Measurements from ENCODE around the gene ASPHD2. TPM values are rescaled to one million over a fixed set of nuclear protein-coding genes. Genes with fewer than 3 reads are reported as not detected.

The ASPHD2 gene
- total and polyA plus RNA-seq, 2 of the 13 experiments (the other 11 are each of a cell fraction or from before 2014, with no cell fraction given), result 0.04 TPM

DNA sequence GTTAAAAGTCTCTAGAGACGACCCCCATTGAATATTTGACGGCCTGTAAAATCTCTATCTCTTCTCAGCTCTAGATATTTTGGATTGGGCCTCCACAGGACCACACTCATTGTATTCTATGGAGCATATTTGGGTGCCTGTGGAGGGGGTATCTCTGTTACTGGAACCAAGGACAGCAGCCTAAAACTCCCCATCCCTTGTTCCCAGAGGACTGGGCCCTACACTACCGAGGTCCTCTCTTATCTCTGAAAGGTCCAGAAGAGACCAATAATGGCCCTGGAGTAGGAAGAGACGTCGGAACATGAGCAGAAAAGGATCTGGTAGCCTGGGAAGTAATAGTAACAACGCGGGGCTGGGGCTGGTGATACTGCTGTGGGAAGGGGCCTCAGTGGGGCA lies 54.0 kb downstream of the ASPHD2 start:
- ATAC-seq (no peak), FAIRE-seq (no peak), DNase-seq (ENCODE audit: low spot score) (no peak)
- H3K36me3 ChIP-seq (replicated peaks in 1 of 2; ENCODE audit: control insufficient read depth in 1 of 2, insufficient read depth in 2 of 2, low read length in 2 of 2), result peaks cover 4 to 8% of the 10 kb centered on the region in 2 experiments; a peak in 4 of 5 replicates
- peak overlapping the region; percentile 79 to 94 (median 91) for H3K4me3 ChIP-seq (replicated peaks in 1 of 3; ENCODE audit: insufficient read depth in 1 of 3, low read depth in 2 of 3, low read length in 3 of 3)
- TSS peak; percentile 52 for BruUV-seq (replicated peaks)
- H3K4me2 ChIP-seq (ENCODE audit: low read depth, low read length), result peak overlapping the region; percentile 83
- no peak overlapping the region for H2AFZ ChIP-seq (ENCODE audit: low read length)
- no peaks in the 10 kb centered on the region for H3K9me3 ChIP-seq (ENCODE audit: low read length)
- H3K79me2 ChIP-seq (ENCODE audit: insufficient read depth, low read length), result peaks cover 70% of the 10 kb centered on the region
- in situ Hi-C loops (cut with HindIII; ENCODE audit: extremely low pct_ligation_motif_present, low pct_unique_long_range_greater_than_20kb) (no loop called here), intact Hi-C loops (cut with micrococcal nuclease; ENCODE audit: unreplicated experiment) (no loop called here)
- POLR2A ChIA-PET, result interaction anchor here (0.9 to 3.4 kb wide), 15 partner anchors 9 to 103 kb away, joined by 3 to 27 read pairs (median 3); partner anchors contain the start of gene TFIP11
- H3K4me1 ChIP-seq (ENCODE audit: insufficient read depth, low read length), result peaks cover 70% of the 10 kb centered on the region
- no peaks in the 10 kb centered on the region; a peak in 1 of 5 replicates for H3K27me3 ChIP-seq (ENCODE audit: control insufficient read depth in 1 of 2, insufficient read depth in 2 of 2, low read length in 2 of 2)
- CTCF ChIA-PET (ENCODE audit: low intra/inter-chr PET ratio, low total read pairs), result no interaction called here
- H3K9ac ChIP-seq (ENCODE audit: insufficient read depth, low read depth, low read length), result peak overlapping the region; percentile 95
- WGBS (ENCODE audit: low lambda C conversion rate), result 1% methylated on average over 7 of the region's 7 CpGs
- H4K20me1 ChIP-seq (ENCODE audit: insufficient read depth, low read length), result no peaks in the 10 kb centered on the region
- TF ChIP-seq SYNCRIP (IDR thresholded peaks at IDR 0.05; ENCODE audit: insufficient read depth, low read depth, low read length), result no peak
- TF ChIP-seq BCL6 (CRISPR knock-in tag; IDR thresholded peaks at IDR 0.05), result no peak
- TF ChIP-seq ZFP82 (CRISPR knock-in tag; IDR thresholded peaks at IDR 0.05; ENCODE audit: borderline replicate concordance), result no peak
- TF ChIP-seq ZNF143 (CRISPR knock-in tag; IDR thresholded peaks at IDR 0.05), result no peak
- TF ChIP-seq KLF9 (CRISPR knock-in tag; IDR thresholded peaks at IDR 0.05; ENCODE audit: low read depth), result no peak
- no peak for TF ChIP-seq TCF7L2 (IDR thresholded peaks at IDR 0.05; ENCODE audit: low read depth, low read length)
- TF ChIP-seq, protein P1, sequence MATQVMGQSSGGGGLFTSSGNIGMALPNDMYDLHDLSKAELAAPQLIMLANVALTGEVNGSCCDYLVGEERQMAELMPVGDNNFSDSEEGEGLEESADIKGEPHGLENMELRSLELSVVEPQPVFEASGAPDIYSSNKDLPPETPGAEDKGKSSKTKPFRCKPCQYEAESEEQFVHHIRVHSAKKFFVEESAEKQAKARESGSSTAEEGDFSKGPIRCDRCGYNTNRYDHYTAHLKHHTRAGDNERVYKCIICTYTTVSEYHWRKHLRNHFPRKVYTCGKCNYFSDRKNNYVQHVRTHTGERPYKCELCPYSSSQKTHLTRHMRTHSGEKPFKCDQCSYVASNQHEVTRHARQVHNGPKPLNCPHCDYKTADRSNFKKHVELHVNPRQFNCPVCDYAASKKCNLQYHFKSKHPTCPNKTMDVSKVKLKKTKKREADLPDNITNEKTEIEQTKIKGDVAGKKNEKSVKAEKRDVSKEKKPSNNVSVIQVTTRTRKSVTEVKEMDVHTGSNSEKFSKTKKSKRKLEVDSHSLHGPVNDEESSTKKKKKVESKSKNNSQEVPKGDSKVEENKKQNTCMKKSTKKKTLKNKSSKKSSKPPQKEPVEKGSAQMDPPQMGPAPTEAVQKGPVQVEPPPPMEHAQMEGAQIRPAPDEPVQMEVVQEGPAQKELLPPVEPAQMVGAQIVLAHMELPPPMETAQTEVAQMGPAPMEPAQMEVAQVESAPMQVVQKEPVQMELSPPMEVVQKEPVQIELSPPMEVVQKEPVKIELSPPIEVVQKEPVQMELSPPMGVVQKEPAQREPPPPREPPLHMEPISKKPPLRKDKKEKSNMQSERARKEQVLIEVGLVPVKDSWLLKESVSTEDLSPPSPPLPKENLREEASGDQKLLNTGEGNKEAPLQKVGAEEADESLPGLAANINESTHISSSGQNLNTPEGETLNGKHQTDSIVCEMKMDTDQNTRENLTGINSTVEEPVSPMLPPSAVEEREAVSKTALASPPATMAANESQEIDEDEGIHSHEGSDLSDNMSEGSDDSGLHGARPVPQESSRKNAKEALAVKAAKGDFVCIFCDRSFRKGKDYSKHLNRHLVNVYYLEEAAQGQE (IDR thresholded peaks at IDR 0.05; ENCODE audit: borderline replicate concordance in 1 of 2, low read depth in 1 of 2, low read length in 2 of 2), result peak in 1 of 2 experiments; percentile 47; a peak in 1 of 4 replicates
- TF ChIP-seq, protein P2, sequence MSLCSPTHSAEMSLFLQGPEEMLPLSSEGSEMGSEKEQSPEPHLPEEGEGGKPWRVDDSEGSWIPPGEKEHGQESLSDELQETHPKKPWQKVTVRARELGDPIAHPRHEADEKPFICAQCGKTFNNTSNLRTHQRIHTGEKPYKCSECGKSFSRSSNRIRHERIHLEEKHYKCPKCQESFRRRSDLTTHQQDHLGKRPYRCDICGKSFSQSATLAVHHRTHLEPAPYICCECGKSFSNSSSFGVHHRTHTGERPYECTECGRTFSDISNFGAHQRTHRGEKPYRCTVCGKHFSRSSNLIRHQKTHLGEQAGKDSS (CRISPR knock-in tag; IDR thresholded peaks at IDR 0.05; ENCODE audit: borderline replicate concordance, low read depth), result no peak
- TF ChIP-seq, protein P3, sequence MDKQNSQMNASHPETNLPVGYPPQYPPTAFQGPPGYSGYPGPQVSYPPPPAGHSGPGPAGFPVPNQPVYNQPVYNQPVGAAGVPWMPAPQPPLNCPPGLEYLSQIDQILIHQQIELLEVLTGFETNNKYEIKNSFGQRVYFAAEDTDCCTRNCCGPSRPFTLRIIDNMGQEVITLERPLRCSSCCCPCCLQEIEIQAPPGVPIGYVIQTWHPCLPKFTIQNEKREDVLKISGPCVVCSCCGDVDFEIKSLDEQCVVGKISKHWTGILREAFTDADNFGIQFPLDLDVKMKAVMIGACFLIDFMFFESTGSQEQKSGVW (CRISPR knock-in tag; IDR thresholded peaks at IDR 0.05; ENCODE audit: borderline replicate concordance), result 0 out of 2 replicates have a peak, but pooled peaks have one; percentile 22
- TF ChIP-seq SAP130 (CRISPR knock-in tag; IDR thresholded peaks at IDR 0.05; ENCODE audit: low read depth), result no peak
- TF ChIP-seq, protein P4, sequence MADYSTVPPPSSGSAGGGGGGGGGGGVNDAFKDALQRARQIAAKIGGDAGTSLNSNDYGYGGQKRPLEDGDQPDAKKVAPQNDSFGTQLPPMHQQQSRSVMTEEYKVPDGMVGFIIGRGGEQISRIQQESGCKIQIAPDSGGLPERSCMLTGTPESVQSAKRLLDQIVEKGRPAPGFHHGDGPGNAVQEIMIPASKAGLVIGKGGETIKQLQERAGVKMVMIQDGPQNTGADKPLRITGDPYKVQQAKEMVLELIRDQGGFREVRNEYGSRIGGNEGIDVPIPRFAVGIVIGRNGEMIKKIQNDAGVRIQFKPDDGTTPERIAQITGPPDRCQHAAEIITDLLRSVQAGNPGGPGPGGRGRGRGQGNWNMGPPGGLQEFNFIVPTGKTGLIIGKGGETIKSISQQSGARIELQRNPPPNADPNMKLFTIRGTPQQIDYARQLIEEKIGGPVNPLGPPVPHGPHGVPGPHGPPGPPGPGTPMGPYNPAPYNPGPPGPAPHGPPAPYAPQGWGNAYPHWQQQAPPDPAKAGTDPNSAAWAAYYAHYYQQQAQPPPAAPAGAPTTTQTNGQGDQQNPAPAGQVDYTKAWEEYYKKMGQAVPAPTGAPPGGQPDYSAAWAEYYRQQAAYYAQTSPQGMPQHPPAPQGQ (CRISPR knock-in tag; IDR thresholded peaks at IDR 0.05; ENCODE audit: borderline replicate concordance), result no peak
- no peak for TF ChIP-seq KLF12 (CRISPR knock-in tag; IDR thresholded peaks at IDR 0.05; ENCODE audit: borderline replicate concordance)
- no peak for TF ChIP-seq ZNF10 (CRISPR knock-in tag; IDR thresholded peaks at IDR 0.05; ENCODE audit: borderline replicate concordance, low read depth)
- H3K27ac ChIP-seq (ENCODE audit: extremely low read length, insufficient read depth, low read length), result peak overlapping the region; percentile 91

Measured in HepG2 (cell line).